K562 (cell line): ENCODE data around the gene NEK1. TPM values are rescaled to one million over a fixed set of nuclear protein-coding genes. Genes with fewer than 3 reads are reported as not detected.

Experiments
- ATAC-seq: fragments of 200-7000 bp; cut with Tn5 transposase; 3 replicates; pipeline ENCODE4 v1.9.1; 2020; ENCODE audit warnings: moderate library complexity
- BruUV-seq: library from RNA; stranded (reverse); fragments of 400-500 nt; replicated peaks from 2 replicates; lab custom pipeline; 2021; lab: Mats Ljungman, UMichigan
- CTCF ChIA-PET: fragments of 300-600 bp; formaldehyde crosslinking; extraction: SDS; loops from one replicate; lab custom pipeline; 2021; ENCODE audit warnings: low intra/inter-chr PET ratio; lab: Yijun Ruan, JAX
- POLR2A ChIA-PET: fragments of 300-600, 350-650 bp; sonication (Branson Sonifier 250); formaldehyde crosslinking; extraction: SDS; loops from one replicate; lab custom pipeline; 2021; ENCODE audit warnings: antibody characterized with exemption, inconsistent platforms; lab: Yijun Ruan, JAX
- DNase-seq, 4 experiments: peaks; one replicate each; pipeline versions ENCODE4 v3.0.0 to v3.0.0-alpha.2; 2011 to 2018; ENCODE audit warnings: low spot score in 3 of 4, mixed read lengths in 3 of 4; ENCODE audit errors: extremely low read depth in 1 of 4
- FAIRE-seq: peaks from 2 replicates; lab custom pipeline; 2011; peaks lifted over from hg19 to GRCh38; lab: Jason Lieb, UNC
- H2AFZ ChIP-seq: 2 replicates; pipeline ENCODE4 v1.6.0; 2011; ENCODE audit warnings: low read depth, low read length, control low read depth, inconsistent platforms
- H3K27ac ChIP-seq: fragments of 200-600 bp; 3 replicates; pipeline ENCODE4 v1.8.0; 2011; ENCODE audit warnings: low read depth, mild to moderate bottlenecking, control low read depth, inconsistent platforms, low read length, moderate library complexity, mixed read lengths; ENCODE audit errors: extremely low read depth
- H3K27me3 ChIP-seq, 2 experiments: fragments of 300-600 bp in 1 of 2; 2 replicates in 1 of 2; 3 replicates in 1 of 2; pipeline versions ENCODE4 v1.6.0 to v1.8.0; 2011; ENCODE audit warnings: inconsistent platforms in 2 of 2, low read length in 2 of 2, mild to moderate bottlenecking in 1 of 2, mixed read lengths in 1 of 2, moderate library complexity in 1 of 2; ENCODE audit not compliant: control insufficient read depth in 2 of 2, insufficient read depth in 2 of 2
- H3K36me3 ChIP-seq: fragments of 300-600 bp; 3 replicates; pipeline ENCODE4 v1.8.0; 2011; ENCODE audit warnings: mild to moderate bottlenecking, low read length, inconsistent platforms; ENCODE audit not compliant: control insufficient read depth, insufficient read depth
- H3K4me1 ChIP-seq, 2 experiments: fragments of 200-600 bp in 1 of 2; replicated peaks in 1 of 2; 2 replicates in 1 of 2; 3 replicates in 1 of 2; pipeline versions ENCODE4 v1.5.1 to v1.8.0; 2011; ENCODE audit warnings: inconsistent platforms in 2 of 2, low read length in 2 of 2, mild to moderate bottlenecking in 1 of 2, mixed read lengths in 1 of 2, moderate library complexity in 1 of 2; ENCODE audit not compliant: control insufficient read depth in 2 of 2, insufficient read depth in 2 of 2
- H3K4me2 ChIP-seq: 2 replicates; pipeline ENCODE4 v1.6.1; 2011; ENCODE audit warnings: low read length, control low read depth, inconsistent platforms, mixed read lengths; ENCODE audit not compliant: insufficient read depth
- H3K4me3 ChIP-seq: fragments of 200-600 bp; sonication (generic), shearing (Covaris generic); 2 replicates; pipeline ENCODE4 v1.5.1; 2016; ENCODE audit warnings: control low read depth, inconsistent platforms
- H3K79me2 ChIP-seq: fragments of 200-600 bp; 3 replicates; pipeline ENCODE4 v1.8.0; 2011; ENCODE audit warnings: low read length, inconsistent platforms; ENCODE audit not compliant: control insufficient read depth, insufficient read depth
- H3K9ac ChIP-seq, 2 experiments: 2 replicates each; pipeline versions ENCODE4 v1.6.0 to v1.6.1; 2011; ENCODE audit warnings: low read depth in 2 of 2, low read length in 2 of 2, control low read depth in 1 of 2, inconsistent platforms in 1 of 2, mild to moderate bottlenecking in 1 of 2, mixed read lengths in 1 of 2; ENCODE audit not compliant: insufficient read depth in 1 of 2
- H3K9me1 ChIP-seq: one replicate; pipeline ENCODE4 v1.6.0; 2011; ENCODE audit warnings: inconsistent platforms, mild to moderate bottlenecking, low read length, moderate library complexity; ENCODE audit not compliant: control insufficient read depth, insufficient read depth
- H3K9me3 ChIP-seq: replicated peaks from 2 replicates; pipeline ENCODE4 v1.5.1; 2011; ENCODE audit warnings: low read depth, low read length, inconsistent platforms; ENCODE audit not compliant: control insufficient read depth, insufficient read depth
- H4K20me1 ChIP-seq: replicated peaks from 2 replicates; pipeline ENCODE4 v1.6.1; 2011; ENCODE audit warnings: low read length, inconsistent platforms, mixed read lengths; ENCODE audit not compliant: control insufficient read depth, insufficient read depth
- CHD2 ChIP-seq: IDR thresholded peaks from 2 replicates; pipeline ENCODE4 v1.6.1; 2011; ENCODE audit warnings: low read depth, low read length
- HDAC6 ChIP-seq: IDR thresholded peaks from 2 replicates; pipeline ENCODE4 v1.6.1; 2012; ENCODE audit warnings: low read depth, mild to moderate bottlenecking, control low read depth, inconsistent platforms, low read length, moderate library complexity
- LARP7 ChIP-seq: fragments of 450-650 bp; IDR thresholded peaks from 2 replicates; pipeline ENCODE4 v1.6.1; 2016
- MECOM ChIP-seq: fragments of 250-450 bp; sonication (Bioruptor Pico); IDR thresholded peaks from 2 replicates; pipeline ENCODE4 v1.8.0; 2022; ENCODE audit warnings: inconsistent platforms
- MTA1 ChIP-seq: fragments of 450-650 bp; IDR thresholded peaks from 2 replicates; pipeline ENCODE4 v1.6.1; 2017; ENCODE audit warnings: borderline replicate concordance
- MYBL2 ChIP-seq, 2 experiments: fragments of 450-650 bp in 1 of 2; sonication (generic) in 1 of 2; formaldehyde crosslinking in 1 of 2; IDR thresholded peaks; 2 replicates each; pipeline versions ENCODE4 v1.6.1 to v1.8.1; 2017 to 2022; ENCODE audit warnings: borderline replicate concordance in 1 of 2, inconsistent platforms in 1 of 2, low read depth in 1 of 2, mild to moderate bottlenecking in 1 of 2, missing genetic modification reagents in 1 of 2, moderate library complexity in 1 of 2
- PHF21A ChIP-seq: fragments of 450-650 bp; IDR thresholded peaks from 2 replicates; pipeline ENCODE4 v1.6.1; 2017; ENCODE audit warnings: low read depth, borderline replicate concordance
- ZBTB17 ChIP-seq: fragments of 450-650 bp; formaldehyde crosslinking; IDR thresholded peaks from 2 replicates; pipeline ENCODE4 v1.4.0; 2020; ENCODE audit warnings: mild to moderate bottlenecking
- ZNF780A ChIP-seq: fragments of 250-450 bp; sonication (Bioruptor Pico); IDR thresholded peaks from 2 replicates; pipeline ENCODE4 v1.5.0; 2021; ENCODE audit warnings: mild to moderate bottlenecking
- WGBS: fragments of 100-300 bp; shearing (Covaris generic); methylation state at CpG from one replicate; pipeline ENCODE4 v1.1.6; 2016; ENCODE audit warnings: low coverage, mixed read lengths; ENCODE audit not compliant: insufficient coverage; ENCODE audit errors: missing lambda C conversion rate; 5-methylcytosine and 5-hydroxymethylcytosine counted together
- in situ Hi-C: fragments of 300-500 bp; cut with MboI; formaldehyde crosslinking; loops from 4 replicates; pipeline ENCODE4 v1.15.0; 2018; ENCODE audit warnings: inconsistent platforms, mixed read lengths
- intact Hi-C: fragments of 100-400 bp; cut with micrococcal nuclease; formaldehyde crosslinking; loops from 2 replicates; pipeline ENCODE4 v1.14.2; 2022
- polyA plus RNA-seq, 8 experiments: library from polyadenylated mRNA; depleted of rRNA in 4 of 8; stranded (reverse) in 5 of 8; unstranded in 3 of 8; fragments of >200 nt; fragmentation: Nextera tagmentation in 2 of 8; fragmentation: Illumina TruSeq in 1 of 8; extraction: Ambion mirVana in 2 of 8; extraction: Trizol in 1 of 8; gene quantifications; 2 replicates each; pipeline versions ENCODE4 v1.2.1 to v1.2.3, GENCODE V29; 2011 to 2014; ENCODE audit warnings: inconsistent platforms in 1 of 8, missing spikeins in 1 of 8
- total RNA-seq, 7 experiments: library from RNA; depleted of rRNA in 6 of 7; stranded (reverse); fragments of >200 nt in 6 of 7; fragmentation: Illumina TruSeq in 2 of 7; extraction: Trizol in 2 of 7; gene quantifications; 2 replicates each; pipeline versions ENCODE4 v1.2.1 to v1.2.3, GENCODE V29; 2011 to 2021; ENCODE audit warnings: low replicate concordance in 1 of 7
- TF ChIP-seq, protein P1 (sequence below): fragments of 250-450 bp; sonication (Bioruptor Pico); IDR thresholded peaks from 2 replicates; pipeline ENCODE4 v1.4.0; 2020; ENCODE audit warnings: mild to moderate bottlenecking, moderate library complexity
- TF ChIP-seq, protein P2 (sequence below), 2 experiments: fragments of 450-650 bp in 1 of 2; sonication (generic) in 1 of 2; formaldehyde crosslinking; conservative IDR thresholded peaks; 2 replicates each; pipeline versions ENCODE4 v1.4.0 to v1.8.1; 2020 to 2022; ENCODE audit warnings: mild to moderate bottlenecking in 1 of 2, missing genetic modification reagents in 1 of 2

The NEK1 gene
- total and polyA plus RNA-seq, 9 of the 15 experiments (the other 6 are each of a cell fraction or from before 2014, with no cell fraction given): 6.2 to 15.7 (median 10.3) TPM

DNA sequence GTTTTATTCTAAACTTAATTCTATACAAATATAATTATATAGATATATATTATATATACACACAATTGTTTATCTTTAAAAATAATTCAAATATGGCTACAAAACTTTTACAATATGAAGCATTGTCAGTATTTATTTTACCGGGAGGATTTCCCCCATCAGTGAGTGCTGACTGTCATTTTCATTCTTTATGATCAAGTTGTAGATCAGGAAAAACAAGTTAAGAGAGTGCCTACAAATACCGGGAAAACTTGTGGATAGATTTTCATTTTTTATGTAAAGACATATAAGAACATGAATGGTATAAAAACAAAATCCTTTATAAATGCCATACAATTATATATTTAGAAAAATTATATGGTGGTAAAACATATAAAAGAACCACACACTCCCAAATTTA lies 45.8 kb upstream of the NEK1 start:
- no TSS peak for BruUV-seq
- ATAC-seq: no peak
- Histone ChIP-seq H3K36me3 (0 out of 3 replicates have a peak, but pooled peaks cover 3% of the 10 kb centered on the region), H3K27ac (peak overlapping the region; percentile 93; the same call in 2 of the 3 replicates), H3K9me3 (no peaks in the 10 kb centered on the region; the same call in 1 of the 2 replicates), H3K9ac (peak overlapping the region in 1 of 2 experiments; percentile 89; a peak in 2 of 4 replicates), H3K79me2 (peaks cover 90% of the 10 kb centered on the region), H3K4me3 (no peak overlapping the region), H3K9me1 (no peaks in the 10 kb centered on the region), H2AFZ (peak overlapping the region; percentile 30; the same call in 1 of the 2 replicates), H3K27me3 (no peaks in the 10 kb centered on the region), H4K20me1 (no peaks in the 10 kb centered on the region), H3K4me1 (no peaks in the 10 kb centered on the region; a peak in 2 of 5 replicates), H3K4me2 (no peak overlapping the region)
- no peak for FAIRE-seq
- ChIA-PET CTCF (no interaction called here), POLR2A (interaction anchor here (1.4 to 6.6 kb wide), 5 partner anchors 9 to 46 kb away, joined by 7 to 51 read pairs (median 36); partner anchors contain the start of genes CLCN3 and NEK1)
- no peak for DNase-seq
- intact Hi-C loops: no loop called here
- WGBS: 6% methylated on average over 2 of the region's 2 CpGs
- in situ Hi-C loops: loop anchor here (5.0 kb wide), 1 partner anchor 36 kb away; the partner anchor contains the start of gene CLCN3
- TF ChIP-seq CHD2: no peak
- TF ChIP-seq, protein P1, sequence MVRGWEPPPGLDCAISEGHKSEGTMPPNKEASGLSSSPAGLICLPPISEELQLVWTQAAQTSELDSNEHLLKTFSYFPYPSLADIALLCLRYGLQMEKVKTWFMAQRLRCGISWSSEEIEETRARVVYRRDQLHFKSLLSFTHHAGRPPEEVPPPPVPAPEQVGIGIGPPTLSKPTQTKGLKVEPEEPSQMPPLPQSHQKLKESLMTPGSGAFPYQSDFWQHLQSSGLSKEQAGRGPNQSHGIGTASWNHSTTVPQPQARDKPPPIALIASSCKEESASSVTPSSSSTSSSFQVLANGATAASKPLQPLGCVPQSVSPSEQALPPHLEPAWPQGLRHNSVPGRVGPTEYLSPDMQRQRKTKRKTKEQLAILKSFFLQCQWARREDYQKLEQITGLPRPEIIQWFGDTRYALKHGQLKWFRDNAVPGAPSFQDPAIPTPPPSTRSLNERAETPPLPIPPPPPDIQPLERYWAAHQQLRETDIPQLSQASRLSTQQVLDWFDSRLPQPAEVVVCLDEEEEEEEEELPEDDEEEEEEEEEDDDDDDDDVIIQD: no peak
- no peak for TF ChIP-seq ZNF780A (CRISPR knock-in tag)
- no peak for TF ChIP-seq MECOM (CRISPR knock-in tag)
- no peak for TF ChIP-seq ZBTB17
- TF ChIP-seq MTA1: no peak
- no peak for TF ChIP-seq LARP7
- TF ChIP-seq MYBL2 (IDR thresholded peaks at IDR 0.05; ENCODE audit: low read depth): no peak
- TF ChIP-seq MYBL2 (CRISPR knock-in tag; IDR thresholded peaks at IDR 0.05; ENCODE audit: borderline replicate concordance): no peak
- TF ChIP-seq, protein P2, sequence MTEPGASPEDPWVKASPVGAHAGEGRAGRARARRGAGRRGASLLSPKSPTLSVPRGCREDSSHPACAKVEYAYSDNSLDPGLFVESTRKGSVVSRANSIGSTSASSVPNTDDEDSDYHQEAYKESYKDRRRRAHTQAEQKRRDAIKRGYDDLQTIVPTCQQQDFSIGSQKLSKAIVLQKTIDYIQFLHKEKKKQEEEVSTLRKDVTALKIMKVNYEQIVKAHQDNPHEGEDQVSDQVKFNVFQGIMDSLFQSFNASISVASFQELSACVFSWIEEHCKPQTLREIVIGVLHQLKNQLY (CRISPR knock-in tag; conservative IDR thresholded peaks at IDR 0.05): no peak
- TF ChIP-seq PHF21A: no peak
- TF ChIP-seq HDAC6: no peak
